PC-9 (cell line): ENCODE measurements around the gene RHBDL1.

ENCODE experiments used
- CTCF ChIP-seq: fragments of 200-600 bp; sonication (generic); conservative IDR thresholded peaks from 2 replicates; pipeline ENCODE4 v1.6.1; 2017; ENCODE audit warnings: mixed run types, antibody characterized with exemption, mild to moderate bottlenecking, moderate library complexity
- EZH2 ChIP-seq: fragments of 200-600 bp; sonication (generic); IDR thresholded peaks from 2 replicates; pipeline ENCODE4 v1.8.0; 2017; ENCODE audit warnings: antibody characterized with exemption, low read depth

GRCh38 chr16:660132-660458, 15.4 kb upstream of the RHBDL1 start:
- TF ChIP-seq CTCF (no peak), EZH2 (no peak)
